Coronary artery (tissue), 2 donors: ENCODE data around the gene TEX14.
"Not testable (repeated sequence)": the region's sequence is repeated elsewhere in the genome, so short reads cannot be mapped to it uniquely, and the experiment has no call there.

ENCODE experiments used
- DNase-seq: peaks from one replicate; pipeline ENCODE4 v3.0.0-alpha.2; 2017; ENCODE audit warnings: low spot score
- H3K27ac ChIP-seq, 2 donors: fragments of 200-600 bp; sonication (generic); one replicate each; pipeline ENCODE4 v1.5.1; 2016 to 2019
- H3K4me3 ChIP-seq: fragments of 200-600 bp; sonication (generic); 2 replicates; pipeline ENCODE4 v1.5.1; 2016; ENCODE audit warnings: mild to moderate bottlenecking, moderate library complexity
- TF ChIP-seq, protein P1 (sequence below): fragments of 200-600 bp; sonication (generic); IDR thresholded peaks from one replicate; pipeline ENCODE4 v1.5.1; 2019; ENCODE audit warnings: antibody characterized with exemption

The TEX14 gene

DNA sequence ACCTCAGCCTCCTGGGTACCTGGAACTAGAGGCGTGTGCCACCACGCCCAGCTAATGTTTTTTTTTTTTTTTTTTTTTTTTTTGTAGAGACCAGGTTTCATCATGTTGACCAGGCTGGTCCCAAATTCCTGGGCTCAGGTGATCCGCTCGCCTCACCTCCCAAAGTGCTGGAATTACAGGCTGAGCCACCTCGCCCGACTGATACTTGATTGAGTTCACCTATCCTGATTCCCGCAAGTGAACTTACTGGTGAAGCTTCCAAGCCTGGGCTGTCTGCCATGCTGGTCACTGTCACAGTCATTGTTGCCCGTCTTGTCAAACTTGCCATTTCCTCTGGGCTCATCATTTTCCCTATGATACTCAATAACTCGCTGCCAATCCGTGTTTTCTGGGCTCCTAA, 106.3 kb downstream of the TEX14 start:
- Histone ChIP-seq H3K4me3 (no peak overlapping the region), H3K27ac (no peak overlapping the region)
- TF ChIP-seq, protein P1, sequence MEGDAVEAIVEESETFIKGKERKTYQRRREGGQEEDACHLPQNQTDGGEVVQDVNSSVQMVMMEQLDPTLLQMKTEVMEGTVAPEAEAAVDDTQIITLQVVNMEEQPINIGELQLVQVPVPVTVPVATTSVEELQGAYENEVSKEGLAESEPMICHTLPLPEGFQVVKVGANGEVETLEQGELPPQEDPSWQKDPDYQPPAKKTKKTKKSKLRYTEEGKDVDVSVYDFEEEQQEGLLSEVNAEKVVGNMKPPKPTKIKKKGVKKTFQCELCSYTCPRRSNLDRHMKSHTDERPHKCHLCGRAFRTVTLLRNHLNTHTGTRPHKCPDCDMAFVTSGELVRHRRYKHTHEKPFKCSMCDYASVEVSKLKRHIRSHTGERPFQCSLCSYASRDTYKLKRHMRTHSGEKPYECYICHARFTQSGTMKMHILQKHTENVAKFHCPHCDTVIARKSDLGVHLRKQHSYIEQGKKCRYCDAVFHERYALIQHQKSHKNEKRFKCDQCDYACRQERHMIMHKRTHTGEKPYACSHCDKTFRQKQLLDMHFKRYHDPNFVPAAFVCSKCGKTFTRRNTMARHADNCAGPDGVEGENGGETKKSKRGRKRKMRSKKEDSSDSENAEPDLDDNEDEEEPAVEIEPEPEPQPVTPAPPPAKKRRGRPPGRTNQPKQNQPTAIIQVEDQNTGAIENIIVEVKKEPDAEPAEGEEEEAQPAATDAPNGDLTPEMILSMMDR: no peak
- DNase-seq: no peak

DNA sequence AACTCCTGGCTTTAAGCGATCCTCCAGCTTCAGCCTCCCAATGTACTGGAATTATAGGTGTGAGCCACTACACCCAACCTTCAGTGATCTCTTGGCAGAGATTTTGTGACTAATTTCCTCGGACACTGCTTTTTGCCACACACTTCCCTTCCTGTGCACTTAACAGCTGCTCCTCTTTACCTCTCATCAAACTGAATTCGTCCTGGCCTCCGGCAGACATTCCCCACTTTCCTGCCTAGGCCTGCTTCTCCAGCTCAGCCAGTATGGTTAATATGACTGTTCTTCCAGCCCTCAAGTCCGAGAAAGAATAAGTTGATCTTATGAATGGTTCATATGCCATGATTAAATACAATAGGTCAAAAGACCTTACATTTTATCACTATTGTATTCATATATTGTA, 108.4 kb downstream of the TEX14 start:
- DNase-seq: no peak
- TF ChIP-seq, protein P1: no peak
- H3K27ac ChIP-seq: no peak overlapping the region
- no peak overlapping the region for H3K4me3 ChIP-seq

DNA sequence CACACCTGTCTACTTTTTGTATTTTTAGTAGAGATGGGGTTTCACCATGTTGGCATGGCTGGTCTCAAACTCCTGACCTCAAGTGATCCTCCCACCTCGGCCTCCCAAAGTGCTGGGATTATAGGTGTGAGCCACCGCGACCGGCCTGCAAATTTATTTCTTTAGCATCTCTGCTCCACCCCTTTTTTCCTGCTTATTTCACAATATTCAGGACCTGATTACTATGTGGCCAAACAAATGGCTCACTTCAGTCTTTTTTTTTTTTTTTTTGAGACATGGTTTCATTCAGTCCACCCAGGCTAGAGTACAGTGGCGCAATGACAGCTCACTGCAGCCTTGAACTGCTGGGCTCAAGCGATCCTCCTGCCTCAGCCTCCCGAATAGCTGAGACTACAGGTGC, 109.1 kb downstream of the TEX14 start:
- not testable (repeated sequence) for H3K4me3 ChIP-seq, DNase-seq, H3K27ac ChIP-seq

DNA sequence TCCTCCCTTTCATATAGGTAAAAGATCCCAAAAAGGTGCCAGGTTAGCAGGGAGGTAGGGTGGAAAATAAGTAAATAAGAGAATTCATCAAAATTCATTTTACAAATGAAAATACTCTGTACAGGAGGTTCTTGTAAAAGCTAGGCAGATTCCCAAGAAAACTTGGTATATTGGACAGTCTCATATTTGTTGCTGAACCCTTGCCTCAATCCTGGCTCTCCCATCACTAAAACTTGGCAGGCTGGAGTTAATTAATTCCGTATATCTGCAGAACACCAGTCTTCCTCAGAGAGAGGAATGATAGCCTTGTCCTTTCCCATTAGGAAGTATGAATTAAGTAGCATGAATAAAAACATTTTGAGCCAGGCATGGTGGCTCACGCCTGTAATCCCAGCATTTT, 111.2 kb downstream of the TEX14 start:
- no peak for DNase-seq
- TF ChIP-seq, protein P1: no peak
- no peak overlapping the region for H3K27ac ChIP-seq
- H3K4me3 ChIP-seq: no peak overlapping the region

DNA sequence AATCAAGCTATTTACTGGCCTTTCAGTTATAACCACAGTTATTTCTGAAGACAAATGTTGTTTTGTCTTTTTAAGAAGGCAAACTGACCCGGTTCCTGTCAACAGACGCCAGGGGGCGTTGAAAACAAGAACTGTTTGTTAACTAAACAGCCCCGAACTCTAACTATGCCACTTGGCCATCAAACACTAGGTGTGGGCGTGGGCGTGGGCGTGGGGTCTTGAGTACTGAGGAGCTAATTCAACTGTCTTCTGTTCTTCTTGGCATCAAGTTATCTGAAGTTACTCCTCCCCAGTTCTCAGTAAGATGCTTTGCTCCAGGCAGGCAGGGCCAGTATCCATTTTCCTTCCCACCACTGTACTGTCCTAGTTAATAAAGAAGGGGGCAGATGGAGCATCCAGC, 114.1 kb downstream of the TEX14 start:
- no peak overlapping the region for H3K27ac ChIP-seq

DNA sequence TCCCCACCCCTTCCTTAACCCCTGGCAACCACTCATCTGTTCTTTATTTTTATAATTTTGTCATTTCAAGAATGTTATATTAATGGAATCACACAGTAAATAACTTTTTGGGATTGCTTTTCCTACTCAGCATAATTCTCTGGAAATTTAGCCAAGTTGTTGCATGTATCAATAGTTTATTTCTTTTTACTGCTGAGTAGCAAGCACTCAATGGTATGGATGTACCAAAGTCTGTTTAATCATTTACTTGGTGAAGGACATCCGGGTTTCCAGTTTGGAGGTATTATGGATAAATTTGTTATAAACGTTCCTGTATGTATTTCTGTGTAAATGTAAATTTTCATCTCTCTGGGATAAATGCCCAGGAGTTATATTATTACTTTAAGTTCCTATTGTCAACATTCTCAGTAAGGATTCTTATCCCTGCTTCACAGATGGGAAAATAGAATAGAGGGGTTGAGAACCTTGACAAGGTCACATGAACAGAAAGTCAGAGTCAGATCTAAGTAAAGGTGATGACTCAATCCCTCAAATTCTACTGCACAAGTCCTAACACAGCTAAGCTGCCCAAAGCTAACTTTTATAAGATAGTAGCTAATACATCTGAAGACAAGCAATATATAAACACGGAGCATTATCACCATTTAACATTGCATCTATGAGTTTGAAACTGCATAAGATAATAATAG, 115.0 kb downstream of the TEX14 start:
- TF ChIP-seq, protein P1: no peak
- no peak for DNase-seq
- H3K27ac ChIP-seq: no peak overlapping the region
- H3K4me3 ChIP-seq: no peak overlapping the region

More for the DNA sequence above, 114.1 kb downstream of the TEX14 start:
- no peak for DNase-seq
- TF ChIP-seq, protein P1: peak; percentile 29
- no peak overlapping the region for H3K4me3 ChIP-seq

DNA sequence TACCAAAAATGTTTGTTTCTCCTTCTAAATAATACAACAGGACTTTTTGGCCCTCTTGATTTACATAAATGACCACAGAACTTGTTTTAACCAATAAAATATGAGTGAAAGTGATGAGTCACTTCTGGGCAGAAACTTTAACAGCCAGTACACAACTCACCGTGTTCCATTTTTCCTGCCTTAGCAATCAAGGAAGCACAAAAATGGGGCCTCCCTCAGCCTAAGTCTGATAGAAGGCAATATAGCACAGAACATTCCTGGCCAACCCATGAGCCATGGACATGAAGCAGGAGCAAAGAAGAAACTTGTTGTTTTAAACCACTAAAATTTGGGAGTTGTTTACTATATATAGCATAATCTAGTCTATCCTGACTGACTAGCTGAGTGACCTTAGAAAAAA, 116.3 kb downstream of the TEX14 start:
- no peak overlapping the region for H3K4me3 ChIP-seq
- DNase-seq: no peak
- TF ChIP-seq, protein P1: no peak
- no peak overlapping the region for H3K27ac ChIP-seq
